ENCODE data around the gene GGCX.

The GGCX gene

GRCh38 chr2:85505551-85506238 is 55.6 kb downstream of the GGCX start:
- DNase-seq, result no peak

- DNase-seq, result peak; percentile 90 to 95
Observed at GRCh38 chr2:85504778-85505261, 56.5 kb downstream of the GGCX start.

GRCh38 chr2:85503851-85504777 is 57.2 kb downstream of the GGCX start:
- no peak for DNase-seq

- DNase-seq, result peak in 1 of 2 experiments; percentile 58
Observed at GRCh38 chr2:85503168-85503850, 58.0 kb downstream of the GGCX start.

- DNase-seq, result no peak
Observed at GRCh38 chr2:85502720-85503119, 58.6 kb downstream of the GGCX start.

GRCh38 chr2:85501248-85501647 is 60.0 kb downstream of the GGCX start:
- no peak for DNase-seq

- no peak for DNase-seq
Observed at GRCh38 chr2:85497944-85498630, 63.2 kb downstream of the GGCX start.

- no peak for DNase-seq
Observed at GRCh38 chr2:85496436-85496835, 64.9 kb downstream of the GGCX start.
